Astrocyte of the spinal cord (primary cell): ENCODE measurements around the gene LEMD1.

Experiments used
- DNase-seq: peaks from one replicate; pipeline ENCODE4 v3.0.0; 2011; ENCODE audit warnings: low read depth, low spot score
- H3K4me3 ChIP-seq: 2 replicates; pipeline ENCODE4 v1.5.1; 2011; ENCODE audit warnings: low read depth, mild to moderate bottlenecking, low read length, moderate library complexity
- CTCF ChIP-seq: IDR thresholded peaks from 2 replicates; pipeline ENCODE4 v1.5.1; 2012; ENCODE audit warnings: low read depth, mild to moderate bottlenecking, low read length, inconsistent platforms
- in situ Hi-C: cut with HindIII; loops from 2 replicates; pipeline ENCODE4 v1.10.0; 2017; ENCODE audit warnings: low sequenced_read_pairs

LEMD1 gene

GRCh38 chr1:205343431-205344065 is 78.3 kb downstream of the LEMD1 start:
- peak; percentile 5 for TF ChIP-seq CTCF
- no peak for DNase-seq
- no peak overlapping the region for H3K4me3 ChIP-seq
- in situ Hi-C loops = no loop called here

GRCh38 chr1:205342986-205343385 is 78.9 kb downstream of the LEMD1 start:
- TF ChIP-seq CTCF = no peak
- no peak overlapping the region for H3K4me3 ChIP-seq
- DNase-seq = no peak
- in situ Hi-C loops = no loop called here

- in situ Hi-C loops = no loop called here
- H3K4me3 ChIP-seq = no peak overlapping the region
- TF ChIP-seq CTCF = no peak
- DNase-seq = no peak
Measured at GRCh38 chr1:205340676-205341075, 81.2 kb downstream of the LEMD1 start.

- no peak for TF ChIP-seq CTCF
- H3K4me3 ChIP-seq = no peak overlapping the region
- in situ Hi-C loops = no loop called here
- no peak for DNase-seq
Measured at GRCh38 chr1:205339717-205340116, 82.1 kb downstream of the LEMD1 start.

GRCh38 chr1:205339197-205339702 is 82.6 kb downstream of the LEMD1 start:
- no peak overlapping the region for H3K4me3 ChIP-seq
- in situ Hi-C loops = no loop called here
- TF ChIP-seq CTCF = no peak
- no peak for DNase-seq

GRCh38 chr1:205338011-205338410 is 83.8 kb downstream of the LEMD1 start:
- H3K4me3 ChIP-seq = no peak overlapping the region
- no peak for DNase-seq
- TF ChIP-seq CTCF = no peak
- in situ Hi-C loops = no loop called here

- in situ Hi-C loops = no loop called here
- TF ChIP-seq CTCF = no peak
- no peak for DNase-seq
- H3K4me3 ChIP-seq = no peak overlapping the region
Measured at GRCh38 chr1:205337481-205337880, 84.4 kb downstream of the LEMD1 start.
